BE2C (cell line): ENCODE measurements around the gene MTHFD2.
"Not testable (repeated sequence)": the region's sequence is repeated elsewhere in the genome, so short reads cannot be mapped to it uniquely, and the experiment has no call there.

ENCODE experiments used
- DNase-seq: peaks from one replicate; pipeline ENCODE4 v3.0.0-alpha.2; 2020
- H3K27me3 ChIP-seq: fragments of 250-450 bp; sonication (Bioruptor Pico); 2 replicates; pipeline ENCODE4 v1.5.1; 2020; ENCODE audit warnings: mild to moderate bottlenecking
- H3K36me3 ChIP-seq: fragments of 250-450 bp; sonication (Bioruptor Pico); 2 replicates; pipeline ENCODE4 v1.5.1; 2020; ENCODE audit warnings: mild to moderate bottlenecking
- H3K4me1 ChIP-seq: fragments of 250-450 bp; sonication (Bioruptor Pico); 2 replicates; pipeline ENCODE4 v1.5.1; 2020
- H3K4me3 ChIP-seq: 2 replicates; pipeline ENCODE4 v1.5.1; 2011; ENCODE audit warnings: low read depth, low read length
- H3K9me3 ChIP-seq: fragments of 250-450 bp; sonication (Bioruptor Pico); 2 replicates; pipeline ENCODE4 v1.5.1; 2020
- TF ChIP-seq, protein P1 (sequence below): IDR thresholded peaks from 2 replicates; pipeline ENCODE4 v1.5.1; 2012; ENCODE audit warnings: mild to moderate bottlenecking, low read depth, low read length

The MTHFD2 gene

DNA sequence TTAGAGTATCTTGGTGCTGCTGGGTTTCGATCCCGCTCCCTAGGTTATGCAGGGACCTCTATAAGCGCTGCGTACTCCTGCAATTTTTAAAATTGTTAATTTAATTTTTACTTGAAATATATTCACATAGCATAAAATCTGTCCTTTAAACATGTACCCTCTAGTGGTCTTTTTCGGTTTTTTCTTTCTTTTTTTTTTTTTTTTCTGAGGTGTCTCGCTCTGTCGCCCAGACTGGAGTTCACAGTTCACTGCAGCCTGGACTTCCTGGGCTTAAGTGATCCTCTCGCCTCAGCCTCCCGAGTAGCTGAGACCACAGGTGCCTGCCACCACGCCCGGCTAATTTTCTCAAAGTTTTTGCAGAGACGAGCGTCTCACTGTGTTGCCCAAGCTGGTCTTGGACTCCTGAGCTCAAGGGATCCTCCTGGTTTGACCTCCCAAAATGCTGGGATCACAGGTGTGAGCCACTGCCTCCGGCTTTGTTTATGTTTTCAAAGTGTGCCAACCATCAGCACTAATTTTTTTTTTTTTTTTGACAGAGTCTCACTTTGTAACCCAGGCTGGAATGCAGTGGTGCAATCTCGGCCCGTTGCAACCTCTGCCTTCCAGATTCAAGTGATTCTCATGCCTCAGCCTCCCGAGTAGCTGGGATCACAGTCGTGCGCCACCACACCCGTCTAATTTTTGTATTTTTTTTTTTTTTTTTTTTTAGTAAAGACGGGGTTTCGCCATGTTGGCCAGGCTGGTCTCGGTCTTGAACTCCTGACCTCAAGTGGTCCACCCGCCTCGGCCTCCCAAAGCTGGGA is 19.2 kb upstream of the MTHFD2 start:
- H3K4me1 ChIP-seq = no peaks in the 10 kb centered on the region
- DNase-seq = no peak
- no peaks in the 10 kb centered on the region for H3K27me3 ChIP-seq
- H3K9me3 ChIP-seq = no peaks in the 10 kb centered on the region
- no peaks in the 10 kb centered on the region for H3K36me3 ChIP-seq
- TF ChIP-seq, protein P1, sequence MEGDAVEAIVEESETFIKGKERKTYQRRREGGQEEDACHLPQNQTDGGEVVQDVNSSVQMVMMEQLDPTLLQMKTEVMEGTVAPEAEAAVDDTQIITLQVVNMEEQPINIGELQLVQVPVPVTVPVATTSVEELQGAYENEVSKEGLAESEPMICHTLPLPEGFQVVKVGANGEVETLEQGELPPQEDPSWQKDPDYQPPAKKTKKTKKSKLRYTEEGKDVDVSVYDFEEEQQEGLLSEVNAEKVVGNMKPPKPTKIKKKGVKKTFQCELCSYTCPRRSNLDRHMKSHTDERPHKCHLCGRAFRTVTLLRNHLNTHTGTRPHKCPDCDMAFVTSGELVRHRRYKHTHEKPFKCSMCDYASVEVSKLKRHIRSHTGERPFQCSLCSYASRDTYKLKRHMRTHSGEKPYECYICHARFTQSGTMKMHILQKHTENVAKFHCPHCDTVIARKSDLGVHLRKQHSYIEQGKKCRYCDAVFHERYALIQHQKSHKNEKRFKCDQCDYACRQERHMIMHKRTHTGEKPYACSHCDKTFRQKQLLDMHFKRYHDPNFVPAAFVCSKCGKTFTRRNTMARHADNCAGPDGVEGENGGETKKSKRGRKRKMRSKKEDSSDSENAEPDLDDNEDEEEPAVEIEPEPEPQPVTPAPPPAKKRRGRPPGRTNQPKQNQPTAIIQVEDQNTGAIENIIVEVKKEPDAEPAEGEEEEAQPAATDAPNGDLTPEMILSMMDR = 0 out of 2 replicates have a peak, but pooled peaks have one; percentile 13
- H3K4me3 ChIP-seq = peak overlapping the region; percentile 80

DNA sequence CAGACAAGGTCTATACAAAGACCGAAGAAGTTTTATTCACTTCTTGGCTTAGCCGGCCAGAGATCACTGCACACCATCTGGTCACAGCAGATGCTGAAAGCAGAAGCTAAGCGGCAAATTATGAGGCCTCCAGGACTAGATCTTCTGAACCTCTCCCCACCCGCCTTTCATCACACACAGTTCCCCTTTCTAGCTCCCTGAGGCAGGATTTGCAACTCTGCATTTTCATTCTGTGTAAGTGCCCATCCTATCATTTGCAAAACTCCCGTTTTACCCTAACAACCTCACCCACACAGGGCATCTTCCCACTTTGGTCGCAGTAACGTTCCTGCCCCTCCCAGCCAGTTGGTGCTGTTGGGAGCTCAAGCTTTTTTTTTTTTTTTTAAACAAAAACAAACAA is 16.7 kb upstream of the MTHFD2 start:
- DNase-seq = no peak
- no peak overlapping the region for H3K4me3 ChIP-seq
- H3K36me3 ChIP-seq = no peaks in the 10 kb centered on the region
- no peaks in the 10 kb centered on the region for H3K4me1 ChIP-seq
- TF ChIP-seq, protein P1 = no peak
- no peaks in the 10 kb centered on the region for H3K27me3 ChIP-seq
- no peaks in the 10 kb centered on the region for H3K9me3 ChIP-seq

DNA sequence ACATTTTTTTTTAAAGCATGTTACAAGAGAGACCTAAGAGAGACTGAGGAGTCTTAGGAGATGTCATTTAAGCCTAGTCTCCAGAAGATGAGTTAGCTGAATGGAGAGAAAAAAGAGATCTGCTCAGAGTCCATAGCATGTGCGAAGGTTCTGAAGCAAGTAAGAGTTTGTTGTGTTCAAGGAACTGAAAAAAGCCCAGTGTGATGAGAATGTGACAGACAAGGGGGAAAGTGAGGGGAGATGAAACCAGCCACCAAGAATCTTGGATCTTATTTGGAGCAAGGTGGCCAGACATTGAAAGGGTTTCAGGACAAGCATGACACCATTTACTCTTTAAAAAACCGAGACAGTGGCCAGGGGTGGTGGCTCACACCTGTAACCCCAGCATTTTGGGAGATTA is 14.5 kb upstream of the MTHFD2 start:
- no peaks in the 10 kb centered on the region for H3K4me1 ChIP-seq
- DNase-seq = no peak
- H3K36me3 ChIP-seq = no peaks in the 10 kb centered on the region
- H3K27me3 ChIP-seq = no peaks in the 10 kb centered on the region
- no peak overlapping the region for H3K4me3 ChIP-seq
- no peaks in the 10 kb centered on the region for H3K9me3 ChIP-seq
- TF ChIP-seq, protein P1 = no peak

- H3K27me3 ChIP-seq = no peaks in the 10 kb centered on the region
- TF ChIP-seq, protein P1 = no peak
- no peak for DNase-seq
- no peak overlapping the region for H3K4me3 ChIP-seq
- H3K4me1 ChIP-seq = no peaks in the 10 kb centered on the region
- no peaks in the 10 kb centered on the region for H3K9me3 ChIP-seq
- H3K36me3 ChIP-seq = no peaks in the 10 kb centered on the region
Measured at GRCh38 chr2:74186038-74186437, 12.4 kb upstream of the MTHFD2 start.

DNA sequence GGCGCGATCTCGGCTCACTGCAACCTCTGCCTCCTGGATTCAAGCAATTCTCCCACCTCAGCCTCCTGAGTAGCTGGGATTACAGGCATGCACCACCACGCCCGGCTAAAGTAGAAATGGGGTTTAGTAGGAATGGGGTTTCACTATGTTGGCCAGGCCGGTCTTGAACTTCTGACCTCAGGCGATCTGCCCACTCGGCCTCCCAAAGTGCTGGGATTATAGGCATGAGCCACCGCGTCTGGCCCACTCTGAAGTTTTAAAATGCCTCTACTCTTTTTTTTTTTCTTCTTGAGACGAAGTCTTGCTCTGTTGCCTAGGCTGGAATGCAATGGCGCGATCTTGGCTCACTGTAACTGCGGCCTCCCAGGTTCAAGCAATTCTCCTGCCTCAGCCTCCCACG is 11.7 kb upstream of the MTHFD2 start:
- not testable (repeated sequence) for H3K36me3 ChIP-seq, H3K9me3 ChIP-seq, H3K4me3 ChIP-seq, H3K27me3 ChIP-seq, H3K4me1 ChIP-seq, DNase-seq

GRCh38 chr2:74188018-74188601 is 10.3 kb upstream of the MTHFD2 start:
- TF ChIP-seq, protein P1 = no peak
- no peak for DNase-seq
- Histone ChIP-seq H3K36me3 (no peaks in the 10 kb centered on the region), H3K4me3 (no peak overlapping the region), H3K9me3 (no peaks in the 10 kb centered on the region), H3K27me3 (no peaks in the 10 kb centered on the region), H3K4me1 (no peaks in the 10 kb centered on the region)
